Muscle of arm (tissue), 12 donors: ENCODE measurements around the gene MBD5. TPM values are rescaled to one million over a fixed set of nuclear protein-coding genes. Genes with fewer than 3 reads are reported as not detected.
A peak's percentile ranks its signal among the peaks of the same experiment; 100 is the strongest.

Source experiments
- DNase-seq: peaks from one replicate; pipeline ENCODE4 v3.0.0-alpha.2; 2013
- polyA plus RNA-seq, 12 donors: library from polyadenylated mRNA; unstranded; fragments of 120-200 nt; gene quantifications; one replicate each; pipeline ENCODE4 v1.2.1, GENCODE V29; 2013; ENCODE audit not compliant: insufficient read length in 12 of 12

MBD5 gene
- polyA plus RNA-seq, 12 donors = 8.3 to 38.3 (median 25.4) TPM; not detected in 1

- DNase-seq = no peak
Observed at GRCh38 chr2:148455791-148456190, 434.9 kb downstream of the MBD5 start.

DNA sequence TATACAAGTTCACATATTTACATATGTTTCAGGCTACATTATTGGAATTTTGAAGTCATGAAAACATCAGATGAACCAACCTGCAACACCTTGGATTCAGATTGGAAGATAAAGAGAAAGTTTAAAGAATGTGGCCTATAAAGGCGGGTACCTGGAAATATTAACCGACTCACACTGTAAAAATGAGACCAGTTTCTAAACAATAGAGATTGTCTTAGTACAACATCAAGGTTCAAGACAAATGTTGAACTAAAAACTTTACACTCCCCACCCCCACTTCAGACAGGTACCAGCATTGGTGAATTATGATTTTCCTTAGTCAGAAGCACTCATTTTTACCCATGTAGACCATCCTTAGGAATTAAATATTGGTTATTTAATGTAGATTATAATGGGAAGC lies 437.3 kb downstream of the MBD5 start:
- no peak for DNase-seq

DNA sequence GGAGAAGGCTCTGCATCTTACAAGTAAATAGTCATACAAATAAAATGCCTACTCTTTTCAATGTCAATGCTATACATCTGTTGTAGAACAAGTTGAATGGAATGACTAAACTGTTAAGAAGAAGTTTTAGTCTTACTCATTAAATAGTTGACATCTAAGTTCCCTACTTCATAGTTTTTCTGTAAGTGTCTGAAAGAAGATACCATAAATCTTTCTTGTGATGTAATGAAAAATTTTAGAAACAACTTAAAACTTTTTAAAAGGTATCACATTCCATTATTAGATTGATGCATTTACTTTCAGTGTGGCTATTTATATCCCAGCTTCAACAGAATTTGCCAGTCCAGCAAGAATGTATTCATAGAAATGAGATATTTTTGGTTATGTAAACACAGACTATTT lies 438.5 kb downstream of the MBD5 start:
- DNase-seq = no peak

DNA sequence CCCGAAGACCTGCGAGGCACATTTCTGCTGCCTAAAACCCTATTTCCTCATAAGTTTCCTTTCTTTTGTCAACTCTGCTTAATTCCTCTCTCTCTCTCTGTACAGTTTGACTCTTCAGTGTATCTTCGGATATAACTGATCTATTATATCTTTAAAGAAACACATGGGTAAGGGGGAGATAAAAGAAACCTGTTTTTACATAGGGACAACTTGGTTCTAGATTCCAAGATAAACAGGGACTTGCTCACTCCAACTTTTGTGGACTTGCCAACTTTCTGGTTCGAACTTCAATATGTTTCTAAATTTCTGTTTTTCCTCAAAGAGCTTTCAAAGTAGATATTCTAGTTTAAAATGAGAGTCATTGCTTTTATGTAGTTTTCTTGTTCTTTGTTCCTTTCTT lies 441.0 kb downstream of the MBD5 start:
- no peak for DNase-seq

DNA sequence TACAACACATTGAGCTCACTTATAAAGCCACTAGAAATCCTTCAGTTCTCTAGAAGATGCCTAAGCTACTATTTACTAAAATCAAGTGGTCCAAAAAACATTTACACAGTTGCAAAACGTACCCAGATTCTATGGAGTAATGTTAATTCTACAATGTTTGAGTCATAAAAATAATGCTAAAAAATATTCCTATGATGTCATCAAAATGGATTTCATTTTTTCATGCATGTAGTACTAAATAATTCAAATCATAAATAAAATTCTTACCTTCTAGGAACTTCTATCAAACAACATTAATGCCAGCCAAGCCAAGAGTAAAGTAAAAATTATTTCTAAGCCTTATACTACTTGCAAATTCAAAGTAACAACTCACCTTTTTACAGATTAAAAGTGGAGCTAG lies 454.7 kb downstream of the MBD5 start:
- DNase-seq = no peak

GRCh38 chr2:148479398-148479797 lies 458.5 kb downstream of the MBD5 start:
- DNase-seq = no peak

DNA sequence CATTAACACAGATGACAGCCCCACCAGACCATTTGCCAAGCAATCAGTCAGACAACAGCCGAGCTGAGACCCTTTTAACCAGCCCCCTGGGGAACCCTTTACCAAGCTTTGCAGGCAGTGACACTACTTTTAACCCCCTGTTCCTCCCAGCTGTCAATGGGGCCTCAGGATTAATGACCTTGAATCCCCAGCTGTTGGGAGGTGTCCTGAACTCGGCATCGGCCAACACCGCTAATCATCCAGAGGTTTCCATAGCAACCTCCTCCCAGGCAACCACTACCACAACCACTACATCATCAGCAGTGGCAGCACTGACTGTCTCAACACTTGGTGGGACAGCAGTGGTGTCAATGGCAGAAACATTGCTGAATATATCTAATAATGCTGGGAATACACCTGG lies 462.8 kb downstream of the MBD5 start:
- no peak for DNase-seq

DNA sequence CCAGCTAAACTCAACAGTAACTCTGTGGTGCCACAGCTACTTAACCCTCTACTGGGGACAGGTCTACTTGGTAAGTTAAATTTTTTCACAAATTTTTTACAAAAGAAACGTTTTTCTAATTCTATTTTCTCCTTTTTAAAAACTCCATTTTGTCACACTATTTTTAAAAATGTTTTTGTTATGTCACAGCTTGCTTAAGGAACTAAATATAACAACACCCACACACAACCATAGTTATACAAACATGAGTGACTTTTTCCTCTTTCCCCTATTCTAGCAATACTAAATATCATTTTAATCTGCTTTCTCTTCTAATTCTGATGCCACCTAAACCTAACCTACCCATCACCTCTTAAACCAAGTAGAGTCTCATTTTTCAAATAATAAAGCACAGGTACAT lies 463.2 kb downstream of the MBD5 start:
- DNase-seq = no peak

DNA sequence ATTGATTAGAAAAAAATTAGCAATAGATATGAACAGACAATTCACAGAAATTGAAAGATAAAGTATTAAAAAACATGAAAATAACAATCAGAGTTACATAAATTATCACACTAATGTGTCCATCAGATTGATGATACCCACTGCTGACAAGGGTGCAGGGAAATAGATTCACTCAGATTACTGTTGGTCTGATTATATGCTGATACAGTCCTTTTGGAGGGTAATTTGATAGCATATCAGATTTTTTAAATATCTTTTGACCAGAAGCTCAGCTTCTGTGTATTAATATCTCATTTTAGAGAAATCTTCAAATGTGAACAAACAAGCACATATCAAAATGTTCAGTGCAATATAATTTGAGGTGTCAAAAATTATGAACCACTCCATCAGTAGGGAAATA lies 465.8 kb downstream of the MBD5 start:
- no peak for DNase-seq

DNA sequence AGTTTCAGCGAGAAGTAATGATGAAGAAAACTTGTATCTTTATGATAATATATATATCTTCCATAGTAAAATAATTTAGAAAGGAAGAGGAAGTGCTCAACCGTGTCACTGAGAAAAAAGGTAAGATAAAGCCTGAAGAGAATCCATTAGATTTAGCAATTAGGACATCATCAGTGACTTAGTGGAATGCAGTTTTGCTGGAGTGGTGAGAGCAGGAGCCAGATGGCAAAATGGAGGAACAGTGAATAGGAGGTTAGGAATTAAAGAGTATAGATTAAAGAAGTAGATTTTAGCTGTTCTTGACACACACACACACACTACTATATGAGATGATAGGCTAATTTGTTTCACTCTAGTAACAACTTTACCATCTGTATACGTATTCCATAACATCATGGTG lies 466.5 kb downstream of the MBD5 start:
- DNase-seq = no peak

GRCh38 chr2:148490840-148491439 lies 470.0 kb downstream of the MBD5 start:
- DNase-seq = no peak

- DNase-seq = no peak
Observed at GRCh38 chr2:148493822-148494563, 473.1 kb downstream of the MBD5 start.

GRCh38 chr2:148495586-148495985 lies 474.7 kb downstream of the MBD5 start:
- DNase-seq = no peak

DNA sequence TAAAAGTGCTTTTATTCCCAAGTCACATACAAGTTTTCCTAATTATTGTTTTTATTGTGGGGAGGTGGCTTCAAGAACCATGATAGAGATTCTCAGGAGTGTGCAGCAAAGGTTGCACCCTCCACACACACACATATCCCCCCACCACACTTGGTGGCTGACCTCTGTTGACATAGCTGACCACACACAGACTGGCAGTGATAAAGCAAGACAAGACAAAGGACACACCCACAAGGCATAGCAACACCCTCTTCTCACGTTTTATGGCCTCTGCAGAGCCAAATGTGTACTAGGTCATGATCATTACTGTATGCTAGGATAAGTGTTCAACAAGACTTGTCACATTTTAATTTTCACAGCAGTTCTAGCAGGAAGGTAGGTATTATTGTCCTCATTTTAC lies 480.7 kb downstream of the MBD5 start:
- DNase-seq = no peak

GRCh38 chr2:148503516-148503915 lies 482.6 kb downstream of the MBD5 start:
- DNase-seq = no peak

GRCh38 chr2:148507970-148508369 lies 487.1 kb downstream of the MBD5 start:
- no peak for DNase-seq

- no peak for DNase-seq
Observed at GRCh38 chr2:148508878-148509287, 488.0 kb downstream of the MBD5 start.

GRCh38 chr2:148509288-148509902 lies 488.5 kb downstream of the MBD5 start:
- DNase-seq = peak; percentile 59

DNA sequence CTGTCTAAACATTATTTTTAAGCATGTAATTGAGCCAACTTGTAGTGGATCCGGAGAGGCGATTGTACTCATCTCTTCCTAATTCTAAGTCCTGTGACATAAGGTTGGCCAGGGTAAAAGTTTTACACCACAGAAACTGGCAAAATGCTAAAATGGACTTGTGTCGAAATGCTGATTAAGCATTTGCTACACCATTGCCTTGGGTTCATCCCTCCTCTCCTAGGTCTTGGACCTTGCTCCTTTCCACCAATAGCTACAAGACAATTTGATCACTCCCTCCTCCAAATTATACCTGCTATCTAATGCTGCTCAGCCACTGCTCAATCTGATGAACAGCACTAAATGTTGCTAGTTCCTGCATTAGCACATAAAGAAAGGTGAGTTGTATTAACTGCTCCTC lies 491.0 kb downstream of the MBD5 start:
- no peak for DNase-seq

DNA sequence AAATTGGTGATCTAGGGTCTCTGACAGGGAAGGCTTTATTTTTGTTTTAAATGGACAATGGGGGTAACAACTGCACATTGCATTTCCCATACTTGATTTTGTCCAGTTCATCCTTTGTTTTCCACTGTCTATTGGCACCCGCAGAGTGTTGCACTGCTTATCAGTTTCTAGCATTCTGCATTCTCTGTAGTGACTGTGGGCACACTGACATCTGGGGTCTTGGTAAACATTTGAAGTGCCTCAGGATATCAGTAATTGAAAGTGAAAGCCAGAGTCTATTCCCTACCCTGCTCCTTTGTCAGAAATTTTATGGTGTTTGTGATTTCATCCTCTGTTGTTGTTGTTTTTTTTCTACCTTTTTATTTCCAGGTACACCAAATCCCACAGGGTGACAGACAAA lies 491.6 kb downstream of the MBD5 start:
- no peak for DNase-seq

- DNase-seq = no peak
Observed at GRCh38 chr2:148513427-148513826, 492.5 kb downstream of the MBD5 start.

DNA sequence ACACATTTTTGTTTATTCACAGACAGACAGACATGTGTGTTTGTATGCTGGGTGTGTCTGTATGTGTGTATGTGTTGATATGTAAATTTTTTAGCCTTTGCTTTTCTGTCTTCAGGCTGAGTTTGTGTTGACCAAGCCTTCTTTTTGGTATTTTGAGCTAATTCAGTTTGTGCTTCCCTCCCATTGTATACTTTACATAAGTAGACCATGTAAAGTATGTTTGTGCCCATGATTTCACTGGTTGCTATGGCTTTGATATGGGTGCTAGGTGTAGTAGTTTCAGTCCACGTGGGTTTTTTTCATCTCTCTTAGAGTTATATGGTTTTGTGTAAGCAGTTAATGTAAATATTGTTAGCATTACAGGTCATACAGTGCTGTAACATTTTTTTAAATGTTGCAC lies 494.2 kb downstream of the MBD5 start:
- DNase-seq = no peak

DNA sequence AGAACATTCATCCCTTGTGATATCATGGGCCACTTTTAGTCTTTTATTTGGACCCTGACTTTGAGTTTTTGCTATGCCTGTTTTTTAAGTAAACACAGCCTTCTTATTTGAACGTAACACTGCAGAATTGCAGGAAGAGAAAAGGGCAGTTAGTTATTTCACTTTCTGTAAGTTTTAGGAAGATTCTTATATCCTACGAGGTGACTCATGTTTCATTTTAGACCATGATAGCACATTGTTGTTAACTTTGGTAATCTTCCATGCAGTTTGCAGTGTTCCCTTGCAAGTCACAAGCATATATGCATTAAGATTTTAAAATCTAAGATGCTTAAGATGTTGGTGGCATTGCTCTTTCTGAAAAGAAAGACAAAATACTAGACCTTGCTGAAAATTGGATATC lies 495.1 kb downstream of the MBD5 start:
- DNase-seq = no peak

DNA sequence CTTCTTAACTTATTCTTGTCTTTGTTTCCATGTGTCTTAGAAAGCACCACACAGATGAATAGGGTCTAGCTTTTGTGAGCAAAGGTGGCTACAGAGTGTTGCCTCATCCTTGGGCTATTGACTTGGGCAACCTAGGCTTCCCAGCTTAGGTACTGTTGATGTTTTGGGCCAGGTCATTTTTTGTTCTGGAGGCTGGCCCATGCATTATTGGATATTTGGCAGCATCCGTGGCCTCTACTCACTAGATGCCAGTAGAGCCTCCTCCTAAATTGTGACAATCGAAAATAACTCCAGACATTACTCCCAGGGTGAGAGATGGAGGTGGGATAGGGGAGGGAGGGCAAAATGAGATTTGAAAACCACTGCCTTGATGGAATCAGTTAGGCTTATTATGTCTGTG lies 496.4 kb downstream of the MBD5 start:
- DNase-seq = no peak
